HepG2 (cell line): ENCODE measurements around the gene CD300A. TPM values are rescaled to one million over a fixed set of nuclear protein-coding genes. Genes with fewer than 3 reads are reported as not detected.

Experiments used
- AKAP8 ChIP-seq: sonication (generic); formaldehyde crosslinking; IDR thresholded peaks from 2 replicates; pipeline ENCODE4 v1.5.1; 2020; ENCODE audit warnings: mild to moderate bottlenecking, missing genetic modification reagents
- KDM6A ChIP-seq: IDR thresholded peaks from 2 replicates; pipeline ENCODE4 v1.6.1; 2016; ENCODE audit warnings: low read depth
- MAFK ChIP-seq, 2 experiments: IDR thresholded peaks in 1 of 2; conservative IDR thresholded peaks in 1 of 2; 2 replicates each; pipeline ENCODE4 v1.6.1; 2011; ENCODE audit warnings: improper control_type of control experiment in 2 of 2, low read length in 2 of 2
- SNAI1 ChIP-seq: sonication (generic); formaldehyde crosslinking; IDR thresholded peaks from 2 replicates; pipeline ENCODE4 v1.5.0; 2020; ENCODE audit warnings: mild to moderate bottlenecking, missing genetic modification reagents, borderline replicate concordance
- YEATS2 ChIP-seq: sonication (generic); formaldehyde crosslinking; IDR thresholded peaks from 2 replicates; pipeline ENCODE4 v1.4.0; 2020; ENCODE audit warnings: missing genetic modification reagents, borderline replicate concordance
- ZNF776 ChIP-seq: sonication (generic); formaldehyde crosslinking; IDR thresholded peaks from 2 replicates; pipeline ENCODE4 v1.4.0; 2020; ENCODE audit warnings: mild to moderate bottlenecking, missing genetic modification reagents
- ZNF790 ChIP-seq: sonication (generic); formaldehyde crosslinking; IDR thresholded peaks from 2 replicates; pipeline ENCODE4 v1.8.0; 2022; ENCODE audit warnings: missing genetic modification reagents, mild to moderate bottlenecking, borderline replicate concordance
- ZNF841 ChIP-seq: sonication (generic); formaldehyde crosslinking; IDR thresholded peaks from 2 replicates; pipeline ENCODE4 v1.8.1; 2023; ENCODE audit warnings: missing genetic modification reagents, borderline replicate concordance
- ZNF878 ChIP-seq: sonication (generic); formaldehyde crosslinking; IDR thresholded peaks from 2 replicates; pipeline ENCODE4 v1.8.1; 2023; ENCODE audit warnings: mild to moderate bottlenecking, missing genetic modification reagents, moderate library complexity
- ZSCAN12 ChIP-seq: sonication (generic); formaldehyde crosslinking; IDR thresholded peaks from 2 replicates; pipeline ENCODE4 v1.9.0; 2021; ENCODE audit warnings: mild to moderate bottlenecking, missing genetic modification reagents
- polyA plus RNA-seq, 8 experiments: library from polyadenylated mRNA; depleted of rRNA in 3 of 8; stranded (reverse) in 7 of 8; unstranded in 1 of 8; fragments of >200 nt; fragmentation: Illumina TruSeq in 4 of 8; extraction: Trizol in 4 of 8; gene quantifications; 2 replicates each; pipeline versions ENCODE4 v1.2.1 to v1.2.3, GENCODE V29; 2011 to 2016; ENCODE audit warnings: low read depth in 4 of 8, missing spikeins in 1 of 8, mixed read lengths in 1 of 8; ENCODE audit not compliant: insufficient read depth in 1 of 8
- total RNA-seq, 5 experiments: library from RNA; depleted of rRNA; stranded (reverse); fragments of >200 nt; fragmentation: Illumina TruSeq; extraction: Trizol; gene quantifications; 2 replicates each; pipeline ENCODE4 v1.2.3, GENCODE V29; 2016; ENCODE audit warnings: low read depth in 1 of 5
- TF ChIP-seq, protein P1 (sequence below): IDR thresholded peaks from 2 replicates; pipeline ENCODE4 v1.6.1; 2016; ENCODE audit warnings: low read depth
- TF ChIP-seq, protein P2 (sequence below): sonication (generic); formaldehyde crosslinking; IDR thresholded peaks from 2 replicates; pipeline ENCODE4 v1.5.0; 2020; ENCODE audit warnings: missing genetic modification reagents
- TF ChIP-seq, protein P3 (sequence below): sonication (generic); formaldehyde crosslinking; IDR thresholded peaks from 2 replicates; pipeline ENCODE4 v1.4.0; 2020; ENCODE audit warnings: mild to moderate bottlenecking, missing genetic modification reagents, borderline replicate concordance
- TF ChIP-seq, protein P4 (sequence below): sonication (generic); formaldehyde crosslinking; IDR thresholded peaks from 2 replicates; pipeline ENCODE4 v1.4.0; 2020; ENCODE audit warnings: mild to moderate bottlenecking, missing genetic modification reagents
- TF ChIP-seq, protein P5 (sequence below): sonication (generic); formaldehyde crosslinking; IDR thresholded peaks from 2 replicates; pipeline ENCODE4 v1.8.0; 2022; ENCODE audit warnings: missing genetic modification reagents, mild to moderate bottlenecking, borderline replicate concordance

The CD300A gene
- total and polyA plus RNA-seq, 2 of the 13 experiments (the other 11 are each of a cell fraction or from before 2014, with no cell fraction given) = not detected

DNA sequence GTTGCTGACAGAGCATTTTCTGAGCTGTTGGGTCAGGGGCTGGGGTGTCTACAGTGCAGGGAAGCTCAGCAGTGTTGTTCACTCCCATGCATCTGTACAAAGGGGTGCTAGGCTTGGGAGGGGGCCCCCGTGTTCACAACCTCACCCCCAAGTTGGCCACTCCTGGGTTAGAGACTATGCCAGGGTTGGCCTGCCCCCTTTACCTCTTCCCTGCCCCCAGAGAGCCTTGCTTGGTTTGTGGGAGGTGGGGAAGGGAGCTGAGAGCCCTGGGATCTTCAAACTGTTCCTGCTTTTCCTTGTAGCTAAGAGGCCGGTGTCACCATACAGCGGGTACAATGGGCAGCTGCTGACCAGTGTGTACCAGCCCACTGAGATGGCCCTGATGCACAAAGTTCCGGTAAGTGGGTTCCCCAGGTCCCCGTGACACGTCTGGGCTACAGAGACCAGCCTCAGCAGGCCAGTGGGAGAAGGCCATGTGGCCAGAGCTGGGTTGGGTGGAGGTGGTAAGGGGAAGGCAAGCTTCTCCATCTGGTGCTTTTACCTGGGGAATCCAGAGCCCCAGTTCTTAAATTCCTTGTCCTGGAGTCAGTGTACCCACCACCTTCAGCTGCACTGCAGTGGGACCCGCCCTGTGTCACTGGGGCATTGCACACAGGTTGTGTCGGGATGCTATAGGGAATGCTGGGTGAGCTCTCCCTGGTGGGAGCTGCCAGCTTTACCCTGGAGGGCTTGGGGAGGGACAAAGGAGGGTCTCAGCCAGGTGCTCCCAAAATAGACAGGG is 22.7 kb upstream of the CD300A start (continued):
- TF ChIP-seq, protein P1, sequence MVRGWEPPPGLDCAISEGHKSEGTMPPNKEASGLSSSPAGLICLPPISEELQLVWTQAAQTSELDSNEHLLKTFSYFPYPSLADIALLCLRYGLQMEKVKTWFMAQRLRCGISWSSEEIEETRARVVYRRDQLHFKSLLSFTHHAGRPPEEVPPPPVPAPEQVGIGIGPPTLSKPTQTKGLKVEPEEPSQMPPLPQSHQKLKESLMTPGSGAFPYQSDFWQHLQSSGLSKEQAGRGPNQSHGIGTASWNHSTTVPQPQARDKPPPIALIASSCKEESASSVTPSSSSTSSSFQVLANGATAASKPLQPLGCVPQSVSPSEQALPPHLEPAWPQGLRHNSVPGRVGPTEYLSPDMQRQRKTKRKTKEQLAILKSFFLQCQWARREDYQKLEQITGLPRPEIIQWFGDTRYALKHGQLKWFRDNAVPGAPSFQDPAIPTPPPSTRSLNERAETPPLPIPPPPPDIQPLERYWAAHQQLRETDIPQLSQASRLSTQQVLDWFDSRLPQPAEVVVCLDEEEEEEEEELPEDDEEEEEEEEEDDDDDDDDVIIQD (CRISPR knock-in tag) = no peak
- no peak for TF ChIP-seq ZNF841 (CRISPR knock-in tag)
- TF ChIP-seq ZNF878 (CRISPR knock-in tag) = no peak
- peak; percentile 17; the same call in 1 of the 2 replicates for TF ChIP-seq ZNF790 (CRISPR knock-in tag)
- 0 out of 2 replicates have a peak, but pooled peaks have one; percentile 3 for TF ChIP-seq ZSCAN12 (CRISPR knock-in tag)
- TF ChIP-seq MAFK (conservative IDR thresholded peaks at IDR 0.05 in 1 of 2, IDR thresholded peaks at IDR 0.05 in 1 of 2; ENCODE audit: low read length in 2 of 2) = peak in 1 of 2 experiments; percentile 99; a peak in 2 of 4 replicates
- TF ChIP-seq KDM6A = no peak
- TF ChIP-seq, protein P2, sequence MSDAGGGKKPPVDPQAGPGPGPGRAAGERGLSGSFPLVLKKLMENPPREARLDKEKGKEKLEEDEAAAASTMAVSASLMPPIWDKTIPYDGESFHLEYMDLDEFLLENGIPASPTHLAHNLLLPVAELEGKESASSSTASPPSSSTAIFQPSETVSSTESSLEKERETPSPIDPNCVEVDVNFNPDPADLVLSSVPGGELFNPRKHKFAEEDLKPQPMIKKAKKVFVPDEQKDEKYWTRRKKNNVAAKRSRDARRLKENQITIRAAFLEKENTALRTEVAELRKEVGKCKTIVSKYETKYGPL (CRISPR knock-in tag) = no peak
- no peak for TF ChIP-seq YEATS2
- TF ChIP-seq, protein P3, sequence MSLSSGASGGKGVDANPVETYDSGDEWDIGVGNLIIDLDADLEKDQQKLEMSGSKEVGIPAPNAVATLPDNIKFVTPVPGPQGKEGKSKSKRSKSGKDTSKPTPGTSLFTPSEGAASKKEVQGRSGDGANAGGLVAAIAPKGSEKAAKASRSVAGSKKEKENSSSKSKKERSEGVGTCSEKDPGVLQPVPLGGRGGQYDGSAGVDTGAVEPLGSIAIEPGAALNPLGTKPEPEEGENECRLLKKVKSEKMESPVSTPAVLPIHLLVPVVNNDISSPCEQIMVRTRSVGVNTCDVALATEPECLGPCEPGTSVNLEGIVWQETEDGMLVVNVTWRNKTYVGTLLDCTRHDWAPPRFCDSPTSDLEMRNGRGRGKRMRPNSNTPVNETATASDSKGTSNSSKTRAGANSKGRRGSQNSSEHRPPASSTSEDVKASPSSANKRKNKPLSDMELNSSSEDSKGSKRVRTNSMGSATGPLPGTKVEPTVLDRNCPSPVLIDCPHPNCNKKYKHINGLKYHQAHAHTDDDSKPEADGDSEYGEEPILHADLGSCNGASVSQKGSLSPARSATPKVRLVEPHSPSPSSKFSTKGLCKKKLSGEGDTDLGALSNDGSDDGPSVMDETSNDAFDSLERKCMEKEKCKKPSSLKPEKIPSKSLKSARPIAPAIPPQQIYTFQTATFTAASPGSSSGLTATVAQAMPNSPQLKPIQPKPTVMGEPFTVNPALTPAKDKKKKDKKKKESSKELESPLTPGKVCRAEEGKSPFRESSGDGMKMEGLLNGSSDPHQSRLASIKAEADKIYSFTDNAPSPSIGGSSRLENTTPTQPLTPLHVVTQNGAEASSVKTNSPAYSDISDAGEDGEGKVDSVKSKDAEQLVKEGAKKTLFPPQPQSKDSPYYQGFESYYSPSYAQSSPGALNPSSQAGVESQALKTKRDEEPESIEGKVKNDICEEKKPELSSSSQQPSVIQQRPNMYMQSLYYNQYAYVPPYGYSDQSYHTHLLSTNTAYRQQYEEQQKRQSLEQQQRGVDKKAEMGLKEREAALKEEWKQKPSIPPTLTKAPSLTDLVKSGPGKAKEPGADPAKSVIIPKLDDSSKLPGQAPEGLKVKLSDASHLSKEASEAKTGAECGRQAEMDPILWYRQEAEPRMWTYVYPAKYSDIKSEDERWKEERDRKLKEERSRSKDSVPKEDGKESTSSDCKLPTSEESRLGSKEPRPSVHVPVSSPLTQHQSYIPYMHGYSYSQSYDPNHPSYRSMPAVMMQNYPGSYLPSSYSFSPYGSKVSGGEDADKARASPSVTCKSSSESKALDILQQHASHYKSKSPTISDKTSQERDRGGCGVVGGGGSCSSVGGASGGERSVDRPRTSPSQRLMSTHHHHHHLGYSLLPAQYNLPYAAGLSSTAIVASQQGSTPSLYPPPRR (CRISPR knock-in tag) = no peak
- peak; percentile 36; the same call in 1 of the 2 replicates for TF ChIP-seq ZNF776
- TF ChIP-seq SNAI1 (CRISPR knock-in tag) = peak; percentile 24; the same call in 1 of the 2 replicates
- peak; percentile 90; the same call in 1 of the 2 replicates for TF ChIP-seq AKAP8
- TF ChIP-seq, protein P4, sequence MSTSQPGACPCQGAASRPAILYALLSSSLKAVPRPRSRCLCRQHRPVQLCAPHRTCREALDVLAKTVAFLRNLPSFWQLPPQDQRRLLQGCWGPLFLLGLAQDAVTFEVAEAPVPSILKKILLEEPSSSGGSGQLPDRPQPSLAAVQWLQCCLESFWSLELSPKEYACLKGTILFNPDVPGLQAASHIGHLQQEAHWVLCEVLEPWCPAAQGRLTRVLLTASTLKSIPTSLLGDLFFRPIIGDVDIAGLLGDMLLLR = 0 out of 2 replicates have a peak, but pooled peaks have one; percentile 29
- TF ChIP-seq, protein P5, sequence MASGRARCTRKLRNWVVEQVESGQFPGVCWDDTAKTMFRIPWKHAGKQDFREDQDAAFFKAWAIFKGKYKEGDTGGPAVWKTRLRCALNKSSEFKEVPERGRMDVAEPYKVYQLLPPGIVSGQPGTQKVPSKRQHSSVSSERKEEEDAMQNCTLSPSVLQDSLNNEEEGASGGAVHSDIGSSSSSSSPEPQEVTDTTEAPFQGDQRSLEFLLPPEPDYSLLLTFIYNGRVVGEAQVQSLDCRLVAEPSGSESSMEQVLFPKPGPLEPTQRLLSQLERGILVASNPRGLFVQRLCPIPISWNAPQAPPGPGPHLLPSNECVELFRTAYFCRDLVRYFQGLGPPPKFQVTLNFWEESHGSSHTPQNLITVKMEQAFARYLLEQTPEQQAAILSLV (CRISPR knock-in tag) = peak; percentile 34; the same call in 1 of the 2 replicates
